ENCODE data around the gene INTS3. TPM values are rescaled to one million over a fixed set of nuclear protein-coding genes. Genes with fewer than 3 reads are reported as not detected.

INTS3 gene
- total RNA-seq, 1 donor from 2014 or later = 88.6 TPM

DNA sequence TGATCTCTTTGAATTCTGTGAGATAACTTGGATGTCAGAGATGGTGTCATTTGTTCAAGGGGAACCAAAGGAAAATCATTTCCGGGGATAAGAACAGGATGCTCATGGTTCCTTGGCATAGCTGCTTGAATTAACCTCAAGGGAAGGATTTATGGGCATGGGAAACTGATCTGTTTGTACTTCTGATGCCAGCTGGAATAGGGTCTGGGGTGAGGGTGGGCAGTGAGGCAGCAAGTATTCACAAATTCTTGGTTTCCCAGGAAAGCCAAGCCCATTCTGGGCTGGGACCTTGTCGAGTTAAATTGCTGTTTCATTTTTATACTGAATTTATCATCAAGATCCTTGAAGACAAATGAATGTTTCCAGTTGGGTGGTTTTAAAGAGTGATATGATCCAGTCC is 14.1 kb downstream of the INTS3 start:
- Mint-ChIP-seq H3K27ac (peak overlapping the region; percentile 80), H3K36me3 (ENCODE audit: low read depth) (peaks cover 66% of the 10 kb centered on the region), H3K4me1 (peaks cover 35% of the 10 kb centered on the region), H3K27me3 (no peaks in the 10 kb centered on the region), H3K9me3 (no peaks in the 10 kb centered on the region), H3K4me3 (peak overlapping the region; percentile 55)
- POLR2A ChIA-PET = interaction anchor here (0.6 to 2.4 kb wide), 5 partner anchors 9 to 1825 kb away, joined by 3 to 22 read pairs (median 7); partner anchors contain the start of genes ILF2 and INTS3
- DNase-seq (no peak), ATAC-seq (ENCODE audit: low read depth) (no peak)
- intact Hi-C loops (cut with micrococcal nuclease) = loop anchor here (1.0 to 5.0 kb wide), 2 partner anchors 10 to 35 kb away; no protein-coding TSS in a partner anchor
- TF ChIP-seq, protein P1, sequence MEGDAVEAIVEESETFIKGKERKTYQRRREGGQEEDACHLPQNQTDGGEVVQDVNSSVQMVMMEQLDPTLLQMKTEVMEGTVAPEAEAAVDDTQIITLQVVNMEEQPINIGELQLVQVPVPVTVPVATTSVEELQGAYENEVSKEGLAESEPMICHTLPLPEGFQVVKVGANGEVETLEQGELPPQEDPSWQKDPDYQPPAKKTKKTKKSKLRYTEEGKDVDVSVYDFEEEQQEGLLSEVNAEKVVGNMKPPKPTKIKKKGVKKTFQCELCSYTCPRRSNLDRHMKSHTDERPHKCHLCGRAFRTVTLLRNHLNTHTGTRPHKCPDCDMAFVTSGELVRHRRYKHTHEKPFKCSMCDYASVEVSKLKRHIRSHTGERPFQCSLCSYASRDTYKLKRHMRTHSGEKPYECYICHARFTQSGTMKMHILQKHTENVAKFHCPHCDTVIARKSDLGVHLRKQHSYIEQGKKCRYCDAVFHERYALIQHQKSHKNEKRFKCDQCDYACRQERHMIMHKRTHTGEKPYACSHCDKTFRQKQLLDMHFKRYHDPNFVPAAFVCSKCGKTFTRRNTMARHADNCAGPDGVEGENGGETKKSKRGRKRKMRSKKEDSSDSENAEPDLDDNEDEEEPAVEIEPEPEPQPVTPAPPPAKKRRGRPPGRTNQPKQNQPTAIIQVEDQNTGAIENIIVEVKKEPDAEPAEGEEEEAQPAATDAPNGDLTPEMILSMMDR (IDR thresholded peaks at IDR 0.05) = no peak
- CTCF ChIA-PET = interaction anchor here (1.2 kb wide), 1 partner anchor 170 kb away, joined by 6 read pairs; no protein-coding TSS in a partner anchor

GRCh38 chr1:153742411-153743142 is 14.7 kb downstream of the INTS3 start:
- peak; percentile 79 for ATAC-seq (ENCODE audit: low read depth)
- Mint-ChIP-seq H3K4me1 (peaks cover 35% of the 10 kb centered on the region), H3K4me3 (peak overlapping the region; percentile 55), H3K9me3 (no peaks in the 10 kb centered on the region), H3K27ac (peak overlapping the region; percentile 80), H3K27me3 (no peaks in the 10 kb centered on the region), H3K36me3 (ENCODE audit: low read depth) (peaks cover 68% of the 10 kb centered on the region)
- DNase-seq = peak; percentile 17
- CTCF ChIA-PET = interaction anchor here (0.9 to 1.2 kb wide), 2 partner anchors 170 to 174 kb away, joined by 3 to 6 read pairs; no protein-coding TSS in a partner anchor
- POLR2A ChIA-PET = interaction anchor here (0.6 to 2.4 kb wide), 8 partner anchors 10 to 1416 kb away, joined by 3 to 22 read pairs (median 6); partner anchors contain the start of genes ILF2, INTS3 and S100A5
- intact Hi-C loops (cut with micrococcal nuclease) = loop anchor here (1.0 to 5.0 kb wide), 2 partner anchors 10 to 35 kb away; no protein-coding TSS in a partner anchor
- TF ChIP-seq, protein P1 (IDR thresholded peaks at IDR 0.05) = no peak

DNA sequence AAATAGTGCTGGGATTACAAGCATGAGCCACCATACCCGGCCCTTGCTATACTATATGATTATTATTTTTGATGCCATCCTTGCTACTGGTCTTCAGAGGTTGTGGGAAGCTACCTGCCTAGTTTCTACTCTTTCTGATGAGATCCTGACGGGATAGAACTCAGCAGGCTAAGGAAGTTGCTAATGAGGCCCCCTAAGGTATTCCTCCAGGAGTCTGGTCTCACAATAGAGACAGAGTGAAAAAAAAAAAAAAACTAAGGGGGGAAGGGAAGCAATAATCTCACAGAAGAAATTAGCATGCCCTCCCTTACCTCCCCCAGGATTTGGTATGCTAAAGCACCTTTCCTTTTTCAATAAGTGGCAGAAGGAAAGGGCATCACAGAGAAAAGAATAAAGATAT is 17.6 kb downstream of the INTS3 start:
- TF ChIP-seq, protein P1 (IDR thresholded peaks at IDR 0.05) = no peak
- DNase-seq (no peak), ATAC-seq (ENCODE audit: low read depth) (no peak)
- peaks cover 41% of the 10 kb centered on the region for H3K4me1 Mint-ChIP-seq
- no peaks in the 10 kb centered on the region for H3K9me3 Mint-ChIP-seq
- H3K27ac Mint-ChIP-seq = no peak overlapping the region
- H3K27me3 Mint-ChIP-seq = no peaks in the 10 kb centered on the region
- H3K36me3 Mint-ChIP-seq (ENCODE audit: low read depth) = peaks cover 85% of the 10 kb centered on the region
- CTCF ChIA-PET = no interaction called here
- POLR2A ChIA-PET = interaction anchor here (0.7 to 1.5 kb wide), 4 partner anchors 13 to 431 kb away, joined by 3 to 7 read pairs (median 4); partner anchors contain the start of gene INTS3
- intact Hi-C loops (cut with micrococcal nuclease) = no loop called here
- H3K4me3 Mint-ChIP-seq = no peak overlapping the region

- POLR2A ChIA-PET = interaction anchor here (0.6 to 1.5 kb wide), 3 partner anchors 14 to 448 kb away, joined by 4 to 7 read pairs (median 5); no protein-coding TSS in a partner anchor
- ATAC-seq (ENCODE audit: low read depth) = no peak
- CTCF ChIA-PET = interaction anchor here (1.2 kb wide), 1 partner anchor 235 kb away, joined by 3 read pairs; no protein-coding TSS in a partner anchor
- peaks cover 84% of the 10 kb centered on the region for H3K36me3 Mint-ChIP-seq (ENCODE audit: low read depth)
- DNase-seq = no peak
- intact Hi-C loops (cut with micrococcal nuclease) = no loop called here
- no peak overlapping the region for H3K27ac Mint-ChIP-seq
- TF ChIP-seq, protein P1 (IDR thresholded peaks at IDR 0.05) = no peak
- no peaks in the 10 kb centered on the region for H3K9me3 Mint-ChIP-seq
- peaks cover 47% of the 10 kb centered on the region for H3K4me1 Mint-ChIP-seq
- H3K4me3 Mint-ChIP-seq = no peak overlapping the region
- no peaks in the 10 kb centered on the region for H3K27me3 Mint-ChIP-seq
These were observed 18.3 kb downstream of the INTS3 start for GRCh38 chr1:153746174-153746573.

DNA sequence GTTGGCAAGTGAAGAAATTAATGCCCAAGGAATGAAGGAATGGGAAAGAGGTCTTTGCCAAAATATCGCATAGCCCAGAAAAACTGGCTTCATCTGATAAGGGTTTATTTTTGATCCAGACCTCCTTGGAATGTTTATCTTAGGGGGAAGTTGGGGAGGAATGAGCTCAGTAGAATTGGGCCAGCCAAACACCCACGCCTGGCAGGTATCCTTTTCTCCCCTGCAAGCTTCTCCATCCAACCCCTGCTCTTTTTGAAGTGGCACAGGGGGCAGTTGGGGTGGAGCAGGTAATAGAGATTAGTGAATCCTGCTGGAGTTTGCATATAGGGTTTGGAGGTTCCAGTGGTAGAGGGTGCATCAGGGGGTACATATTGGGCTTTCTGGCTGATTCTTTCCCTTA is 21.1 kb downstream of the INTS3 start:
- CTCF ChIA-PET = interaction anchor here (0.8 to 4.6 kb wide), 8 partner anchors 32 to 253 kb away, joined by 3 to 30 read pairs (median 6); partner anchors contain the start of gene NPR1
- TF ChIP-seq, protein P1 (IDR thresholded peaks at IDR 0.05) = no peak
- peaks cover 83% of the 10 kb centered on the region for H3K36me3 Mint-ChIP-seq (ENCODE audit: low read depth)

More for the DNA sequence above, 21.1 kb downstream of the INTS3 start:
- Mint-ChIP-seq H3K27me3 (no peaks in the 10 kb centered on the region), H3K27ac (no peak overlapping the region), H3K4me3 (no peak overlapping the region), H3K9me3 (no peaks in the 10 kb centered on the region), H3K4me1 (peaks cover 20% of the 10 kb centered on the region)
- POLR2A ChIA-PET = interaction anchor here (0.6 to 1.0 kb wide), 2 partner anchors 21 to 69 kb away, joined by 4 to 6 read pairs; partner anchors contain the start of gene INTS3
- intact Hi-C loops (cut with micrococcal nuclease) = loop anchor here (1.0 kb wide), 5 partner anchors 72 to 238 kb away; partner anchors contain the start of gene RAB13
- DNase-seq = no peak
- no peak for ATAC-seq (ENCODE audit: low read depth)

Data from activated B cell treated with CpG ODN at 0.5 μM for 24 hours (primary cell).